Ovary (tissue), 9 donors: ENCODE measurements around the gene ELF3. TPM values are rescaled to one million over a fixed set of nuclear protein-coding genes. Genes with fewer than 3 reads are reported as not detected.

Experiments used
- DNase-seq, 5 donors: peaks; one replicate each; pipeline ENCODE4 v3.0.0-alpha.2; 2019 to 2020
- H3K27ac ChIP-seq, 2 donors: fragments of 200-600 bp; one replicate each; pipeline versions ENCODE4 v1.5.1 to v1.8.0; 2019 to 2022
- H3K27me3 ChIP-seq: fragments of 200-600 bp; one replicate; pipeline ENCODE4 v1.8.0; 2022
- H3K36me3 ChIP-seq: fragments of 200-600 bp; sonication (generic); one replicate; pipeline ENCODE4 v1.5.1; 2019
- H3K4me1 ChIP-seq: one replicate; pipeline ENCODE4 v1.8.1; 2013; ENCODE audit warnings: mild to moderate bottlenecking, moderate library complexity; ENCODE audit not compliant: insufficient read depth
- H3K4me3 ChIP-seq: fragments of 200-600 bp; sonication (generic); one replicate; pipeline ENCODE4 v1.5.1; 2017
- H3K9me3 ChIP-seq, 2 donors: fragments of 200-600 bp in 1 of 2; sonication (generic) in 1 of 2; one replicate each; pipeline versions ENCODE4 v1.5.1 to v1.8.1; 2013 to 2019; ENCODE audit warnings: mild to moderate bottlenecking in 1 of 2, moderate library complexity in 1 of 2
- CTCF ChIP-seq, 3 donors: fragments of 450-650 bp in 2 of 3; fragments of 200-600 bp in 1 of 3; IDR thresholded peaks; one replicate each; pipeline versions ENCODE4 v1.5.1 to v1.8.0; 2016 to 2022; ENCODE audit warnings: antibody characterized with exemption in 3 of 3, mild to moderate bottlenecking in 1 of 3
- EP300 ChIP-seq: sonication (generic); formaldehyde crosslinking; IDR thresholded peaks from one replicate; pipeline ENCODE4 v1.6.1; 2017; ENCODE audit warnings: antibody characterized with exemption
- POLR2A ChIP-seq: fragments of 450-650 bp; IDR thresholded peaks from one replicate; pipeline ENCODE4 v1.6.1; 2017; ENCODE audit warnings: antibody characterized with exemption, mild to moderate bottlenecking, moderate library complexity
- WGBS, 3 donors: extraction: QIAGEN DNeasy Blood & Tissue Kit in 1 of 3; methylation state at CpG; one replicate each; pipeline versions ENCODE4 v1.1.5 to v1.1.7; 2013 to 2017; 5-methylcytosine and 5-hydroxymethylcytosine counted together
- intact Hi-C, 4 donors: fragments of 100-400 bp; cut with DNase I; formaldehyde crosslinking; loops; one replicate each; pipeline versions ENCODE4 v1.11.0 to v1.15.1; 2022 to 2023
- polyA plus RNA-seq, 2 donors: library from polyadenylated mRNA; stranded (reverse); fragments of 200-250 nt in 1 of 2; fragments of 350-450 nt in 1 of 2; fragmentation: Illumina TruSeq in 1 of 2; extraction: RNeasy Lipid Tissue Mini Kit (QIAGEN cat#74804) in 1 of 2; gene quantifications; one replicate each; pipeline ENCODE4 v1.2.3, GENCODE V29; 2013 to 2014
- total RNA-seq, 7 donors: library from RNA; depleted of rRNA in 2 of 7; stranded (reverse); fragments of >200 nt in 2 of 7; fragmentation: NEBNext Ultra II Directional in 3 of 7; extraction: Animal tissue kit (Norgen Biotek cat#: 25700) in 3 of 7; gene quantifications; one replicate each; pipeline versions ENCODE4 v1.1.0 to v1.2.4, GENCODE V29; 2016 to 2023
- donor health status: DM: no; HTN: no; CAD: no; lungs with moderate emphysema.
- donor health status: DM: no; HTN: no; CAD: no.
- donor health status: Bipolar disorder and iron deficiency.
- donor health status: DM: yes; HTN: yes; CAD: no.
- donor health status: DM: no; HTN: no; CAD: no.
- donor health status: DM: yes; HTN: yes; CAD: no.

The ELF3 gene
- total and polyA plus RNA-seq, 9 donors: 0.05 to 1,154 (median 3.8) TPM

GRCh38 chr1:201989354-201990128, 20.8 kb upstream of the ELF3 start:
- DNase-seq: peak in 1 of 5 donors; percentile 17
- no peak for TF ChIP-seq CTCF (IDR thresholded peaks at IDR 0.05)
- no peak for TF ChIP-seq POLR2A
- TF ChIP-seq EP300: no peak
- H3K9me3 ChIP-seq: no peaks in the 10 kb centered on the region
- intact Hi-C loops: no loop called here
- H3K27ac ChIP-seq: no peak overlapping the region
- no peaks in the 10 kb centered on the region for H3K36me3 ChIP-seq
- no peaks in the 10 kb centered on the region for H3K4me1 ChIP-seq
- WGBS, 3 donors: 91 to 95% (median 91%) methylated on average over 10 of the region's 10 CpGs
- H3K27me3 ChIP-seq: no peaks in the 10 kb centered on the region
- H3K4me3 ChIP-seq: no peak overlapping the region

- Histone ChIP-seq H3K36me3 (no peaks in the 10 kb centered on the region), H3K27ac (no peak overlapping the region), H3K27me3 (no peaks in the 10 kb centered on the region), H3K4me3 (no peak overlapping the region), H3K9me3 (no peaks in the 10 kb centered on the region), H3K4me1 (no peaks in the 10 kb centered on the region)
- TF ChIP-seq POLR2A: no peak
- TF ChIP-seq EP300: no peak
- no peak for TF ChIP-seq CTCF (IDR thresholded peaks at IDR 0.05)
- intact Hi-C loops: no loop called here
- peak in 1 of 5 donors; percentile 58 for DNase-seq
- WGBS, 3 donors: 25 to 32% (median 28%) methylated on average over 6 of the region's 6 CpGs
Observed at GRCh38 chr1:201990427-201990826, 20.0 kb upstream of the ELF3 start.

- Histone ChIP-seq H3K9me3 (no peaks in the 10 kb centered on the region), H3K4me3 (no peak overlapping the region), H3K4me1 (no peaks in the 10 kb centered on the region), H3K36me3 (no peaks in the 10 kb centered on the region), H3K27me3 (no peaks in the 10 kb centered on the region), H3K27ac (no peak overlapping the region)
- DNase-seq: peak in 1 of 5 donors; percentile 32
- intact Hi-C loops: loop anchor here in 1 of 4 donors (10.0 kb wide), 1 partner anchor 315 kb away; no protein-coding TSS in a partner anchor
- peak; percentile 31 to 39 (median 36) for TF ChIP-seq CTCF (IDR thresholded peaks at IDR 0.05)
- TF ChIP-seq EP300: no peak
- TF ChIP-seq POLR2A: no peak
- 68% methylated on average over 16 of the region's 16 CpGs for WGBS, 3 donors
Observed at GRCh38 chr1:201999625-202000238, 10.7 kb upstream of the ELF3 start.

GRCh38 chr1:202002507-202002906, 7.9 kb upstream of the ELF3 start:
- Histone ChIP-seq H3K4me3 (no peak overlapping the region), H3K4me1 (no peaks in the 10 kb centered on the region), H3K36me3 (no peaks in the 10 kb centered on the region), H3K9me3 (no peaks in the 10 kb centered on the region), H3K27ac (no peak overlapping the region), H3K27me3 (no peaks in the 10 kb centered on the region)
- intact Hi-C loops: loop anchor here in 1 of 4 donors (10.0 kb wide), 1 partner anchor 312 kb away; no protein-coding TSS in a partner anchor
- no peak for DNase-seq
- TF ChIP-seq EP300 (no peak), POLR2A (no peak), CTCF (IDR thresholded peaks at IDR 0.05) (no peak)
- 73 to 83% (median 81%) methylated on average over 9 of the region's 9 CpGs for WGBS, 3 donors
